DOHH2 (cell line): Measurements from ENCODE around the gene MACROD1.

Source experiments
- H3F3A ChIP-seq: fragments of 200-600 bp; sonication (generic), shearing (Covaris generic); 2 replicates; pipeline ENCODE4 v1.6.0; 2016; ENCODE audit warnings: antibody characterized with exemption, mild to moderate bottlenecking; ENCODE audit not compliant: control insufficient read depth, insufficient read depth
- H3K27ac ChIP-seq: fragments of 200-600 bp; sonication (generic); 2 replicates; pipeline ENCODE4 v1.5.1; 2014; ENCODE audit warnings: low read depth, mild to moderate bottlenecking, low read length, moderate library complexity
- H3K27me3 ChIP-seq: fragments of 200-600 bp; sonication (generic); 2 replicates; pipeline ENCODE4 v1.6.1; 2014; ENCODE audit warnings: mild to moderate bottlenecking, low read length, mixed read lengths; ENCODE audit not compliant: control insufficient read depth
- H3K36me3 ChIP-seq: fragments of 200-600 bp; sonication (generic); 2 replicates; pipeline ENCODE4 v1.6.1; 2014; ENCODE audit warnings: mild to moderate bottlenecking, low read length, moderate library complexity, mixed read lengths; ENCODE audit not compliant: control insufficient read depth
- H3K4me1 ChIP-seq: fragments of 200-600 bp; sonication (generic); 2 replicates; pipeline ENCODE4 v1.6.1; 2014; ENCODE audit warnings: mild to moderate bottlenecking, low read length, mixed read lengths; ENCODE audit not compliant: control insufficient read depth
- H3K4me2 ChIP-seq: fragments of 200-600 bp; sonication (generic); 2 replicates; pipeline ENCODE4 v1.6.0; 2014; ENCODE audit warnings: mild to moderate bottlenecking, low read length, moderate library complexity
- H3K4me3 ChIP-seq: fragments of 200-600 bp; sonication (generic); 2 replicates; pipeline ENCODE4 v1.5.1; 2014; ENCODE audit warnings: mild to moderate bottlenecking, low read length, mixed read lengths
- H3K79me2 ChIP-seq: fragments of 200-600 bp; sonication (generic); 2 replicates; pipeline ENCODE4 v1.6.1; 2014; ENCODE audit warnings: mild to moderate bottlenecking, low read length, mixed read lengths; ENCODE audit not compliant: control insufficient read depth
- H3K9me2 ChIP-seq: fragments of 200-600 bp; sonication (generic); replicated peaks from 2 replicates; pipeline ENCODE4 v1.6.1; 2014; ENCODE audit warnings: mild to moderate bottlenecking, low read length, mixed read lengths; ENCODE audit not compliant: control insufficient read depth
- H3K9me3 ChIP-seq: fragments of 200-600 bp; sonication (generic); 2 replicates; pipeline ENCODE4 v1.6.1; 2014; ENCODE audit warnings: antibody characterized with exemption, low read length, mixed read lengths; ENCODE audit not compliant: control insufficient read depth, insufficient read depth
- H4K20me1 ChIP-seq: fragments of 200-600 bp; sonication (generic); 2 replicates; pipeline ENCODE4 v1.6.0; 2014; ENCODE audit warnings: low read depth, mild to moderate bottlenecking, antibody characterized with exemption, low read length, moderate library complexity; ENCODE audit not compliant: control insufficient read depth, insufficient read depth
- CTCF ChIP-seq: fragments of 200-600 bp; sonication (generic); IDR thresholded peaks from one replicate; pipeline ENCODE4 v1.5.1; 2014; ENCODE audit warnings: antibody characterized with exemption, mild to moderate bottlenecking, low read depth, low read length; ENCODE audit not compliant: poor library complexity, severe bottlenecking
- EZH2phosphoT487 ChIP-seq: fragments of 200-600 bp; sonication (generic); IDR thresholded peaks from 2 replicates; pipeline ENCODE4 v1.6.1; 2017; ENCODE audit warnings: borderline replicate concordance, mild to moderate bottlenecking, antibody characterized with exemption, low read length, moderate library complexity, mixed read lengths

MACROD1 gene

GRCh38 chr11:64207256-64208085, 41.6 kb upstream of the MACROD1 start:
- Histone ChIP-seq H3K27me3 (no peaks in the 10 kb centered on the region), H3K4me1 (peaks cover 96% of the 10 kb centered on the region), H3K79me2 (peaks cover 47% of the 10 kb centered on the region), H3K4me2 (peak overlapping the region; percentile 77), H3K36me3 (peaks cover 87% of the 10 kb centered on the region), H3F3A (peaks cover 28% of the 10 kb centered on the region), H4K20me1 (no peaks in the 10 kb centered on the region; the same call in 1 of the 2 replicates), H3K9me2 (no peaks in the 10 kb centered on the region), H3K27ac (peak overlapping the region; percentile 95), H3K4me3 (peak overlapping the region; percentile 84), H3K9me3 (no peaks in the 10 kb centered on the region)
- TF ChIP-seq EZH2phosphoT487 (no peak), CTCF (no peak)

GRCh38 chr11:64206457-64207255, 40.7 kb upstream of the MACROD1 start, which contains the start of gene FERMT3:
FERMT3 (plus strand) TSS chr11:64206721; CDS start chr11:64207365, 644 bp downstream.
- Histone ChIP-seq H4K20me1 (no peaks in the 10 kb centered on the region; the same call in 1 of the 2 replicates), H3K27ac (peak within 1 kb of the TSS; percentile 95), H3K9me3 (no peaks in the 10 kb centered on the region), H3K4me1 (peaks cover 88% of the 10 kb centered on the region), H3K4me3 (peak within 1 kb of the TSS; percentile 84), H3K9me2 (no peaks in the 10 kb centered on the region), H3K79me2 (peaks cover 40% of the 10 kb centered on the region), H3K4me2 (peak within 1 kb of the TSS; percentile 77), H3K27me3 (no peaks in the 10 kb centered on the region), H3F3A (peaks cover 29% of the 10 kb centered on the region), H3K36me3 (peaks cover 85% of the 10 kb centered on the region)
- TF ChIP-seq CTCF (no peak), EZH2phosphoT487 (no peak)

GRCh38 chr11:64204464-64204989, 38.6 kb upstream of the MACROD1 start:
- Histone ChIP-seq H3K27me3 (no peaks in the 10 kb centered on the region), H3K4me2 (peak overlapping the region; percentile 77), H3K79me2 (peaks cover 30% of the 10 kb centered on the region), H3K4me3 (no peak overlapping the region), H3K36me3 (peaks cover 87% of the 10 kb centered on the region), H3K4me1 (peaks cover 68% of the 10 kb centered on the region), H3K9me2 (no peaks in the 10 kb centered on the region), H3K27ac (peak overlapping the region; percentile 95), H3K9me3 (no peaks in the 10 kb centered on the region), H3F3A (peaks cover 34% of the 10 kb centered on the region), H4K20me1 (no peaks in the 10 kb centered on the region; the same call in 1 of the 2 replicates)
- TF ChIP-seq EZH2phosphoT487 (no peak), CTCF (peak; percentile 83)
